WERI-Rb-1 (cell line): ENCODE measurements around the gene CADM2.
A peak's percentile ranks its signal among the peaks of the same experiment; 100 is the strongest.

Source experiments
- DNase-seq: peaks from one replicate; pipeline ENCODE4 v3.0.0-alpha.2; 2020
- H3K27ac ChIP-seq: fragments of 250-450 bp; sonication (Bioruptor Pico); 2 replicates; pipeline ENCODE4 v1.5.1; 2020; ENCODE audit warnings: mild to moderate bottlenecking, moderate library complexity
- H3K27me3 ChIP-seq: fragments of 250-450 bp; sonication (Bioruptor Pico); 2 replicates; pipeline ENCODE4 v1.5.1; 2021; ENCODE audit warnings: mild to moderate bottlenecking, low read depth, moderate library complexity; ENCODE audit not compliant: insufficient read depth, severe bottlenecking
- H3K36me3 ChIP-seq: fragments of 250-450 bp; sonication (Bioruptor Pico); 2 replicates; pipeline ENCODE4 v1.5.1; 2020; ENCODE audit warnings: mild to moderate bottlenecking, moderate library complexity
- H3K4me3 ChIP-seq: 2 replicates; pipeline ENCODE4 v1.5.1; 2011; ENCODE audit warnings: low read depth, mild to moderate bottlenecking, control low read depth, low read length
- H3K9me3 ChIP-seq: fragments of 250-450 bp; sonication (Bioruptor Pico); 2 replicates; pipeline ENCODE4 v1.5.1; 2021; ENCODE audit warnings: mild to moderate bottlenecking, moderate library complexity; ENCODE audit not compliant: severe bottlenecking
- CTCF ChIP-seq: IDR thresholded peaks from 2 replicates; pipeline ENCODE4 v1.5.1; 2011; ENCODE audit warnings: low read depth, mild to moderate bottlenecking, control low read depth, inconsistent platforms, low read length

The CADM2 gene

DNA sequence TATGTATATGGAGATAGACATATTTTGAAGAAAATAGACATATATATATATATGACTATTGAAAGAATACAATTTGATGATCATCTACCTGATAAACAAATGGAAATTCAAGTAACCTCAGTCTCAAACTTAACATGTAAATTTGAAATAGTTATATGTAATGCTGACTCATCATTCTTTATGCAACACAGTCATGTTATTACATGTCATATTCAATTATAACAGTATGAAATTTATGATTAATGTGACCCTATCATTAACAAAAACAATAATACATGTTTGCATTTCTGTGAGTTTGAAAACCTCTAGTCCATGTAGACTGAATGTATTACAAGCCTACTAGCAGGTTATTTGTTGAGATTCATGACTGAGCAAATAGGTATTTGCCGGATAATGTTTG lies 204.1 kb downstream of the CADM2 start:
- no peak overlapping the region for H3K4me3 ChIP-seq
- H3K27ac ChIP-seq, result no peak overlapping the region
- no peaks in the 10 kb centered on the region for H3K36me3 ChIP-seq
- no peaks in the 10 kb centered on the region for H3K27me3 ChIP-seq
- TF ChIP-seq CTCF, result no peak
- no peak for DNase-seq
- H3K9me3 ChIP-seq, result no peaks in the 10 kb centered on the region

GRCh38 chr3:85164436-85164835 lies 205.6 kb downstream of the CADM2 start:
- no peaks in the 10 kb centered on the region for H3K36me3 ChIP-seq
- H3K27ac ChIP-seq, result no peak overlapping the region
- no peak for TF ChIP-seq CTCF
- H3K9me3 ChIP-seq, result no peaks in the 10 kb centered on the region
- H3K27me3 ChIP-seq, result no peaks in the 10 kb centered on the region
- H3K4me3 ChIP-seq, result no peak overlapping the region
- DNase-seq, result no peak

GRCh38 chr3:85167576-85167975 lies 208.8 kb downstream of the CADM2 start:
- DNase-seq, result no peak
- Histone ChIP-seq H3K4me3 (no peak overlapping the region), H3K9me3 (no peaks in the 10 kb centered on the region), H3K27me3 (no peaks in the 10 kb centered on the region), H3K36me3 (no peaks in the 10 kb centered on the region), H3K27ac (no peak overlapping the region)
- no peak for TF ChIP-seq CTCF

DNA sequence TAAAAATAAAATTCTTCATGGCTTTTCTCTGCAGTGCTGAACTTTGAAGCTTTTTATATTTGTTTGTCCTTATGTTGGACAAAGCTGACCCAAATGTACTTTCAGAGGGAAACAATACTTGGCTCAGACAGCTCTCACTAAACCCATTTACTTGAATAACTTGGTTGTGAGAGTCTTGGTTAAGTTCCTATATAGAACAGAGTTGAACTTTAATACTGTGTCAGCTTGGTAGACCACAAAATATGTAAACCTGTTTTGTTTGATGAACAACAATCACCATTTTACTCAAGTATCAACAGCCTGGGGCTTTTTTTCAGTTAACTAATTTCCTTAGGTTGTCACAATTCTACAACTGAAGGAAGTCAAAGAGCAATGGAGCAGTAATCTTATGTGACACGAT lies 211.9 kb downstream of the CADM2 start:
- H3K4me3 ChIP-seq, result no peak overlapping the region
- no peak for DNase-seq
- H3K36me3 ChIP-seq, result no peaks in the 10 kb centered on the region
- no peaks in the 10 kb centered on the region for H3K9me3 ChIP-seq
- no peak overlapping the region for H3K27ac ChIP-seq
- no peaks in the 10 kb centered on the region for H3K27me3 ChIP-seq
- no peak for TF ChIP-seq CTCF

DNA sequence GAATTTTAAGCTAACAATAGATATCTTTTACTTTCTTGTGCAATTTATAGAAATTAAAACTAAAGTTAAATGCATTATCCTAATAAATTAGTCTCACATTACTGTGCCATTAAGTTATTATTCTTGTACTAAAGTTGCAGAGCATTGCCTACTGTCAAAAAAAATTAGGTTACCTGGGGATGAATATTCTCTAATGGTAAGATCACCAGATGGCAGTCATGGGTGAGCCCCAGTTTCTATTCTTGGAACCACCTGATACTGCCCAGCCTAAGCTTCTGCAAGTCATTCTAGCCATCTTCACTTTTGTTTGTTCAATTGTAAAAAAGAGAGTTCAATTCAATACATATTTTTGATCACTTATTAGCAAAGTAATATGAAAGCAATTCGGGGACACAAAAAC lies 213.2 kb downstream of the CADM2 start:
- H3K4me3 ChIP-seq, result no peak overlapping the region
- H3K36me3 ChIP-seq, result no peaks in the 10 kb centered on the region
- DNase-seq, result peak; percentile 42
- peak overlapping the region; percentile 63 for H3K27ac ChIP-seq
- TF ChIP-seq CTCF, result no peak
- no peaks in the 10 kb centered on the region for H3K9me3 ChIP-seq
- H3K27me3 ChIP-seq, result no peaks in the 10 kb centered on the region

DNA sequence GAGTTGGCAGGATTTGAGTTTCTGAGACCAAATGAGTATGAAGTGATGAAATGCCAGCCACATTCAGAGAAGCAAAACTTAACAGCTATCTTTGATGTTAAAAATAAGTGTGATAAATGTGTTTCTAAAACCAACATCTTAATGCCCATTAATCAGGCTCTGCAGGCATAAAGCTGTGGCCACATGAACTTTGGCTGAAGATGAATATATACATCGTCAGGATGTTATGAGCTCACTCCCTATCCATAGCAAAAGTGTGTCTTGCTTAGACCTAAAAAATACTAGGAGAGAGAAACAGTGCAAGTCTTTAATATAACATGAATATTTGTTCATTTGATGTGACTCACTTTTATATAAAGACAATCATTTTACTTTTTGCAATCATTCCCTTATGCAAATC lies 218.0 kb downstream of the CADM2 start:
- H3K9me3 ChIP-seq, result no peaks in the 10 kb centered on the region
- no peak for TF ChIP-seq CTCF

More for the DNA sequence above, 218.0 kb downstream of the CADM2 start:
- Histone ChIP-seq H3K4me3 (no peak overlapping the region), H3K27ac (no peak overlapping the region), H3K27me3 (no peaks in the 10 kb centered on the region), H3K36me3 (no peaks in the 10 kb centered on the region)
- no peak for DNase-seq
